ENCODE results near the gene RIPOR3.

Gene RIPOR3

DNA sequence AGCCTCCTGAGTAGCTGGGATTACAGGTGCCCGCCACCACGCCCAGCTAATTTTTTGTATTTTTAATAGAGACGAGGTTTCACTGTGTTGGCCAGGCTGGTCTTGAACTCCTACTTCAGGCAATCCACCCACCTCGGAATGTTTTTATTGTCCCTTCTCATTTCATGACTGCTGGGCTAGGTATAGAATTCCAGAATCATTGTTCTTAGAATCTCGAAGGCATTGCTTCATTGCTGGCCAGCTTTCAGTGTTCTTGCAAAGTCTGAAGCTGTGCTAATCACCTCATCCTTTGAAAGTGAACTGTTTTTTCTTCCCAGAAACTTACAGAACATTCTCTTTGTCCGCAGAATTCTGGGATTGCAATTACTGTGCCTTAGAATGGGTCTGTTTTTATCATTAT, 132.2 kb downstream of the RIPOR3 start:
- DNase-seq (ENCODE audit: low spot score), result no peak
- in situ Hi-C loops (cut with MboI; ENCODE audit: low pct_unique_long_range_greater_than_20kb, low sequenced_read_pairs, unreplicated experiment), result no loop called here
- TF ChIP-seq, protein P1, sequence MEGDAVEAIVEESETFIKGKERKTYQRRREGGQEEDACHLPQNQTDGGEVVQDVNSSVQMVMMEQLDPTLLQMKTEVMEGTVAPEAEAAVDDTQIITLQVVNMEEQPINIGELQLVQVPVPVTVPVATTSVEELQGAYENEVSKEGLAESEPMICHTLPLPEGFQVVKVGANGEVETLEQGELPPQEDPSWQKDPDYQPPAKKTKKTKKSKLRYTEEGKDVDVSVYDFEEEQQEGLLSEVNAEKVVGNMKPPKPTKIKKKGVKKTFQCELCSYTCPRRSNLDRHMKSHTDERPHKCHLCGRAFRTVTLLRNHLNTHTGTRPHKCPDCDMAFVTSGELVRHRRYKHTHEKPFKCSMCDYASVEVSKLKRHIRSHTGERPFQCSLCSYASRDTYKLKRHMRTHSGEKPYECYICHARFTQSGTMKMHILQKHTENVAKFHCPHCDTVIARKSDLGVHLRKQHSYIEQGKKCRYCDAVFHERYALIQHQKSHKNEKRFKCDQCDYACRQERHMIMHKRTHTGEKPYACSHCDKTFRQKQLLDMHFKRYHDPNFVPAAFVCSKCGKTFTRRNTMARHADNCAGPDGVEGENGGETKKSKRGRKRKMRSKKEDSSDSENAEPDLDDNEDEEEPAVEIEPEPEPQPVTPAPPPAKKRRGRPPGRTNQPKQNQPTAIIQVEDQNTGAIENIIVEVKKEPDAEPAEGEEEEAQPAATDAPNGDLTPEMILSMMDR (IDR thresholded peaks at IDR 0.05; ENCODE audit: extremely low read depth, insufficient read depth, missing control alignments), result no peak

DNA sequence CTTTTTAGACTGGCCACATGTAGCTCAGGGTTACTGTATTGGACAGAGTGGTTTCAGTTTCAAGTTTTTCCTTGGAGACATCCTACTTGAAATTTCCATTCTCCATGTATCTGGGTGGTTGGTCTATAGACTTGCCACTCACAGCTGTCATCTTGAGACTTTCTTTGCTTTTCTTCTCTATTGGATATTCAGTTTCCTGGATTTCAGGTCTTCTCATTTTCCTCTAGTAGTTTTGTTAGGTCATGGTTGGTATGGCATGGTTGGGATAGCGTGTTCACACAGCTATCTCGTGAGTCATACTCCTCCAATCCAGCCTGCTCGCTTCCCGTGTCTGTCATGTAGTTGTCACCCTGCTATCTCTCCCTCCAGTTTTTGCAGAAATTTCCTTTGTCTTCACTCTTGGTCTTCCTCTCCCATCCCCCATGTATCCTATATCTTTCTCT, 132.8 kb downstream of the RIPOR3 start:
- no peak for DNase-seq (ENCODE audit: low spot score)
- in situ Hi-C loops (cut with MboI; ENCODE audit: low pct_unique_long_range_greater_than_20kb, low sequenced_read_pairs, unreplicated experiment), result no loop called here
- TF ChIP-seq, protein P1 (IDR thresholded peaks at IDR 0.05; ENCODE audit: extremely low read depth, insufficient read depth, missing control alignments), result no peak

DNA sequence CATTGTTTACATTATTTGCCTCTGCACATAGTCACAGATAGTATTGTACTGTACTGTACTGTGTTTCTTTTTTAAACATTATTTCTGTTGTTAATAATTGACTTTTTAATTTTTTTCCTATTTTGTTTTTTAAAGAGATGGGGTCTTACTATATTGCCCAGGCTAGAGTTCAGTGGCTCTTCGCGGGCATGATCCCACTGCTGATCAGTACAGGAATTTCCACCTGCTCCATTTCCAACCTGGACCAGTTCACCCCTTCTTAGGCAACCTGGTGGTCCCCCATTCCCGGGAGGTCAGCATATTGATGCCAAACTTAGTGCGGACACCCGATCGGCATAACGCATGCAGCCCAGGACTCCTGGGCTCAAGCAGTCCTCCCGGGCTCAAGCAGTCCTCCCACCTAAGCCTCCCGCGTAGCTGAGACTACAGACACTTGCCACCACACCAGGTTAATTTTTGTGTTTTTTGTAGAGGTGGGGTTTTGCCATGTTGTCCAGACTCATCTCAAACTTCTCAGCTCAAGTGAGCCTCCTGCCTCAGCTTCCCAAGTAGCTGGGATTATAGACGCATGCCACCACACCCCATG, 133.7 kb downstream of the RIPOR3 start:
- no peak for DNase-seq (ENCODE audit: low spot score)
- in situ Hi-C loops (cut with MboI; ENCODE audit: low pct_unique_long_range_greater_than_20kb, low sequenced_read_pairs, unreplicated experiment), result no loop called here
- TF ChIP-seq, protein P1 (IDR thresholded peaks at IDR 0.05; ENCODE audit: extremely low read depth, insufficient read depth, missing control alignments), result no peak

DNA sequence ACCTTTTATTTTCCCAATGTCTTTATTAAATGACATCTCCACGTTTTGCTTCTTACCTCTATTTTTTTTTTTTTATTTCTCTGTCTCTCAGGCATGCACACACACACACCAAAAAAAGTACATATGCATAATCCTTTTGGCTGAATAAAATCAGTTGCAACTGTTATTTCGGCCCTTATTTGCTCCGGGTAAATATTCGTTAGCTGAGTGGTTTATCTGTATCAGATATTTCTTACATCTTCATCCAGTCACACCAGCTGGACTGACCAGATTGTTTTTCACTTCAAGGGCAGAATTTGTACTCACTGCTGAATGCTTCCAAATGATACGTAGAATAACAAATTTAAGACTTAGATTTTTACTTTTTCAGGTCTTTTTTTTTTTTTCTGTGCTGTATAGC, 135.7 kb downstream of the RIPOR3 start:
- no peak for DNase-seq (ENCODE audit: low spot score)
- in situ Hi-C loops (cut with MboI; ENCODE audit: low pct_unique_long_range_greater_than_20kb, low sequenced_read_pairs, unreplicated experiment), result no loop called here
- TF ChIP-seq, protein P1 (IDR thresholded peaks at IDR 0.05; ENCODE audit: extremely low read depth, insufficient read depth, missing control alignments), result no peak

DNA sequence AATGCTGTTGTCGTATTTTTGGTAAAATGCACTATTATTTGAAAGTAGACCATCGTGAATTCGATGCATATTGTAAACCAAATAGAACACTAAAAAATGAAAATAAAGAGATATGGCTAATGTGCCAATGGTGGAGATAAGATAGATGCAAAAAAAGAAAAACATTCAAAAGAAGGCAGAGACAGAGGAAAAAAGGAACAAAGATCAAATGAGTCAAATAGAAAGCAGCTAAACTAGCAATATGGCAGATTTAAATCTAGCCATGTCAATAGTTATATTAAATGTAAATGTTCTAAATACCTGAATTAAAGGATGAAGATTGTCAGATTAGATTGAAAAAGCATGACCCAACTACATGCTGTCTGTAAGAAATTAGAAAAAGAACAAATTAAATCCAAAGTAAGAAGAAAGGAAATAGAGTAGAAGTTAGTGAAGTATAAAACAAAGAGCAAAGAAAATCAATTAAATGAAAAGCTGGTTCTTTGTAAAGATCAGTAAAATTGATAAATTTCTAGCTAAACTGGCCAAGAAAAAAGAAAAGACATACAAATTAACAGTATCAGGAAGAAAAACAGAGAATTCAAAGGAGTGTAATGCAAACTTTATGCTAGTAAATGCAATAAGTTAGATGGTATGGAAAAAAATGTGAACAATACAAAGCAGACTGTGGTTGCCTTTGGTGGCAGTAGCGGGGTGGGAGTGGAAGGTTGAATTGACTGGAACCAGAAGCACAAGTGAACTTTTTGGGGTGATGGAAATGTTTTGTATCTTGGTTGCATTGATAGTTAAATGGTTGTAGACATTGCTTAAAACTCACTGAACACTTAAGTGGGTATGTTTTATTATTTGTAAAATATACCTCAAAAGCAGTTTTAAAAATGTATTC, 136.4 kb downstream of the RIPOR3 start:
- in situ Hi-C loops (cut with MboI; ENCODE audit: low pct_unique_long_range_greater_than_20kb, low sequenced_read_pairs, unreplicated experiment), result no loop called here
- TF ChIP-seq, protein P1 (IDR thresholded peaks at IDR 0.05; ENCODE audit: extremely low read depth, insufficient read depth, missing control alignments), result no peak
- DNase-seq (ENCODE audit: low spot score), result no peak

DNA sequence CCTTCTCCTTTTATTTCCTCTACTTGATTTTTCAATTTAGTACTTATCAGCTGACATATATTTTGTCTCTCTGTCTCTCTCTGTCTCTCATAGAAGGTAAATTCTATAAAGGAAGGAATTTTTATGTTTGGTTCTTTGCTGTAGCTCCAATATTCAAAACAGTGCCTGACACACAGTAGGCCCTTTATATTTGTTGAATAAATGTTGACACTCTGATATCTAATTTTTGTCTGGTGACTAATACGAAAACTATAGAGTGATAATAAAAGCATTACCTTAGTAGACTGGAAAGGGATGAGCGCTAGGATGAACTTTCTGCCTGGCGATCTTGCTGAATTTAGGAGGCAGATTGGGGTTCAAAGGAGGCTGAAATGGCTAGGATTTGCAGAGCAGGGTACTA, 138.4 kb downstream of the RIPOR3 start:
- TF ChIP-seq, protein P1 (IDR thresholded peaks at IDR 0.05; ENCODE audit: extremely low read depth, insufficient read depth, missing control alignments), result no peak
- in situ Hi-C loops (cut with MboI; ENCODE audit: low pct_unique_long_range_greater_than_20kb, low sequenced_read_pairs, unreplicated experiment), result no loop called here
- no peak for DNase-seq (ENCODE audit: low spot score)

Measured in GM13977 (cell line).